Sigmoid colon (tissue), 4 donors: ENCODE data around the gene HDAC7.

Experiments
- CTCF ChIP-seq, 4 experiments: fragments of 450-650 bp in 3 of 4; fragments of 200-600 bp in 1 of 4; IDR thresholded peaks; one replicate each; pipeline ENCODE4 v1.5.1; 2016 to 2019; ENCODE audit warnings: antibody characterized with exemption in 4 of 4, mild to moderate bottlenecking in 3 of 4, moderate library complexity in 2 of 4
- EP300 ChIP-seq, 4 donors: sonication (generic); formaldehyde crosslinking; IDR thresholded peaks; one replicate each; pipeline ENCODE4 v1.6.1; 2017; ENCODE audit warnings: antibody characterized with exemption in 4 of 4
- POLR2A ChIP-seq, 2 donors: fragments of 450-650 bp; IDR thresholded peaks; one replicate each; pipeline ENCODE4 v1.6.1; 2016; ENCODE audit warnings: antibody characterized with exemption in 2 of 2, mild to moderate bottlenecking in 2 of 2, moderate library complexity in 2 of 2
- POLR2AphosphoS5 ChIP-seq, 4 donors: sonication (generic); formaldehyde crosslinking; IDR thresholded peaks; one replicate each; pipeline ENCODE4 v1.6.1; 2017; ENCODE audit warnings: antibody characterized with exemption in 4 of 4

DNA sequence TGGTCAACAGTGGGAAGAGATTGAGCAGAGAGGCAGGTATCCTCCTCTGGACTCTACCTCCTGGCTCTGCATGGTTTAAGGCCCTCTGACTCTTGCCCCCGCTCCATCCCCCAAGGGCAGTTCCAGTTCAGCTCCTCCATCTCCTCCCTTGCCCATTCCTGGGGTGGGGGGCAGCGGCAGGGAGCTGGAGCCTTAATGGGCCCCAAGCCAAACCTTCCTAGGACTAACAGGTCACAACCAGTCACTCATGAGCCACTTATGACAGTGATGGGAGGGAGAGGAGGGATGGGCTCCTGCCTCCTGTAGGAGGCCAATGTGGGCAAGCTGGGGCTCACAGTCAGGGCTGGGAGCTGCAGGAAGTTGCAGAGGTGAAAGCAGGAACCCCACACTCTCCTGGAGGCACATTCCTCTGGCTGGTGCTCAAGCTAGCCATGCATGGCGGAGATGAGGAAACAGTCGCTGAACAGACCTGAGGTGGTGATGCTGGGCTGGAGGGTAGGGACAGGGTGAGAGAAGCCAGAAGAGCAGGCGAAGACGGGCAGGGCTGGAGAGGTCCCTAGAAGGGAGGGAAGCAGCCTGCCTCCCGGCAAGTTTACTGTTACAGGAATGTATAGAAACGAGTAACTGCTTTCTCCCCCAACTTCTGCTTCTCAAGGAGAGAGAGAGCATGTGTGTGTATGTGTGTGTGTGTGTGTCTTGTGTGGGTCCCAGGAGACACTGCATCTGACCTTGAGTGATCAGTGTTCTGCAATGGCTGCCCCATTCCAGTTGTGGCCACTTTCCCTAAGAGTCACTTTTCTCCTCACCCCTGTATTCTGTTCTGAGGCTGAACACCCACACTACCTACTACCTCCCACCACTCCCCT is 56.0 kb downstream of the HDAC7 start:
- TF ChIP-seq POLR2A (IDR thresholded peaks at IDR 0.05) (no peak), CTCF (IDR thresholded peaks at IDR 0.05) (no peak), EP300 (IDR thresholded peaks at IDR 0.05) (no peak), POLR2AphosphoS5 (IDR thresholded peaks at IDR 0.05) (no peak)
